Chondrocyte (in vitro differentiated cells): ENCODE results near the gene TFF2. TPM values are rescaled to one million over a fixed set of nuclear protein-coding genes. Genes with fewer than 3 reads are reported as not detected.

Source experiments
- DNase-seq: peaks from one replicate; pipeline ENCODE4 v3.0.0; 2021; ENCODE audit warnings: mixed read lengths, low spot score
- H3K27ac Mint-ChIP-seq: one replicate; pipeline ENCODE4 v1.8.0; 2021; ENCODE audit warnings: mild to moderate bottlenecking, moderate library complexity, mixed read lengths; ENCODE audit not compliant: unreplicated experiment
- H3K27me3 Mint-ChIP-seq: 2 replicates; pipeline ENCODE4 v1.8.0; 2021; ENCODE audit warnings: low read depth, mixed read lengths
- H3K36me3 Mint-ChIP-seq: 2 replicates; pipeline ENCODE4 v1.8.0; 2021; ENCODE audit warnings: low read depth, mixed read lengths
- H3K4me1 Mint-ChIP-seq: 2 replicates; pipeline ENCODE4 v1.8.0; 2021; ENCODE audit warnings: low read depth, mild to moderate bottlenecking, mixed read lengths
- H3K4me3 Mint-ChIP-seq: one replicate; pipeline ENCODE4 v1.8.0; 2021; ENCODE audit warnings: mild to moderate bottlenecking, moderate library complexity, mixed read lengths; ENCODE audit not compliant: unreplicated experiment
- H3K9me3 Mint-ChIP-seq: 2 replicates; pipeline ENCODE4 v1.8.0; 2021; ENCODE audit warnings: low read depth, mixed read lengths
- CTCF ChIP-seq: fragments of 200-600 bp; sonication (generic); IDR thresholded peaks from 2 replicates; pipeline ENCODE4 v1.5.0; 2021; ENCODE audit warnings: antibody characterized with exemption, mild to moderate bottlenecking, moderate library complexity
- total RNA-seq: library from RNA; stranded (reverse); gene quantifications from 3 replicates; pipeline ENCODE4 v1.2.1, GENCODE V29; 2021

The TFF2 gene
- total RNA-seq, 1 donor from 2014 or later: not detected

GRCh38 chr21:42321845-42322244 lies 28.9 kb downstream of the TFF2 start:
- Mint-ChIP-seq H3K36me3 (no peaks in the 10 kb centered on the region), H3K27ac (no peak overlapping the region), H3K4me1 (no peaks in the 10 kb centered on the region), H3K9me3 (no peaks in the 10 kb centered on the region), H3K4me3 (no peak overlapping the region), H3K27me3 (peaks cover 27% of the 10 kb centered on the region)
- TF ChIP-seq CTCF: no peak
- DNase-seq: no peak

- no peak overlapping the region for H3K27ac Mint-ChIP-seq
- no peak for DNase-seq
- H3K9me3 Mint-ChIP-seq: no peaks in the 10 kb centered on the region
- H3K4me1 Mint-ChIP-seq: peaks cover 3% of the 10 kb centered on the region
- H3K4me3 Mint-ChIP-seq: no peak overlapping the region
- no peaks in the 10 kb centered on the region for H3K36me3 Mint-ChIP-seq
- H3K27me3 Mint-ChIP-seq: peaks cover 25% of the 10 kb centered on the region
- no peak for TF ChIP-seq CTCF
Measured at GRCh38 chr21:42321231-42321630, 29.6 kb downstream of the TFF2 start.

- H3K27ac Mint-ChIP-seq: no peak overlapping the region
- no peak for DNase-seq
- H3K27me3 Mint-ChIP-seq: peaks cover 23% of the 10 kb centered on the region
- no peaks in the 10 kb centered on the region for H3K36me3 Mint-ChIP-seq
- no peak for TF ChIP-seq CTCF
- no peak overlapping the region for H3K4me3 Mint-ChIP-seq
- H3K4me1 Mint-ChIP-seq: peaks cover 4% of the 10 kb centered on the region
- no peaks in the 10 kb centered on the region for H3K9me3 Mint-ChIP-seq
Measured at GRCh38 chr21:42320791-42321190, 30.0 kb downstream of the TFF2 start.

- Mint-ChIP-seq H3K27me3 (peaks cover 16% of the 10 kb centered on the region), H3K27ac (no peak overlapping the region), H3K4me1 (peaks cover 12% of the 10 kb centered on the region), H3K4me3 (no peak overlapping the region), H3K9me3 (no peaks in the 10 kb centered on the region), H3K36me3 (no peaks in the 10 kb centered on the region)
- no peak for TF ChIP-seq CTCF
- DNase-seq: no peak
Measured at GRCh38 chr21:42319851-42320572, 30.8 kb downstream of the TFF2 start.

- Mint-ChIP-seq H3K27ac (no peak overlapping the region), H3K27me3 (peaks cover 13% of the 10 kb centered on the region), H3K9me3 (no peaks in the 10 kb centered on the region), H3K36me3 (no peaks in the 10 kb centered on the region), H3K4me3 (no peak overlapping the region), H3K4me1 (peaks cover 14% of the 10 kb centered on the region)
- DNase-seq: no peak
- no peak for TF ChIP-seq CTCF
Measured at GRCh38 chr21:42319376-42319775, 31.4 kb downstream of the TFF2 start.
